D721Med (cell line): Measurements from ENCODE around the gene TMEM127.

Experiments used
- DNase-seq: peaks from one replicate; pipeline ENCODE4 v3.0.0; 2011; ENCODE audit warnings: low spot score; ENCODE audit not compliant: insufficient read length
- FAIRE-seq: peaks from 2 replicates; lab custom pipeline; 2011; peaks lifted over from hg19 to GRCh38; lab: Jason Lieb, UNC
- TF ChIP-seq, protein P1 (sequence below): IDR thresholded peaks from 2 replicates; pipeline ENCODE4 v1.5.1; 2012; ENCODE audit warnings: mild to moderate bottlenecking, control low read depth; ENCODE audit not compliant: insufficient read depth; ENCODE audit errors: missing control alignments

Gene TMEM127

DNA sequence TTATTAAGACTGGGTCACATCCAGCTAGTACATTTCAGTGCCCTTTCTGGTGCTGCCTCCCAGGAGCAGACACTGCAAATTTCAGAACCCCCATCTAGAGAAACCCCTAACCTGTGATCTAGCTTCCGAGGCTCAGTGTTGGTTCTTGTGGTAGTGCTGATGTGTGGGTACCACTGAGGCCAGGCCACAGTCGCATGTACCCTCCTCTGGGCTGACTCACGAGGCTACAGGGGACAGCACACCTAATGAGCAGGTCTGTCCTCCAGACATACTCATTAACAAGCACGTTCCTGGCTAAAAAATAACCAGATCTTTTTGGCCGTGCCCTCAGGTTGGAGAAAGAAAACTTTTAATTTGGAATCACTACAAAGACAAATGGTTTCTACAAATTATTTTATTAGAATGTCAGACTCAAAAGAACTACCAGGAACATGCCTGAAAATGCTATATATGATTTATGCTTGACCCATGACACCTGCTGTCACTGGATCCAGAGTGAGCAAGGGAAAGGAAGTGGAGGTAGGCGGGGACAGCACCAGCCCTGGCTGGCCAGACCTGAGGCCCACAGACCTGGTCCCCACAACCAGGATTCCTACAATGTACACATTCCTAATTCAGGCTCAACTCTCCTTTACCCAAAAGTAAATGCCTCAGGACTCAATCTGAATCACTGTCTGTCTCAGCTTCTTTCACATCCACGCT is 8.7 kb upstream of the TMEM127 start:
- TF ChIP-seq, protein P1, sequence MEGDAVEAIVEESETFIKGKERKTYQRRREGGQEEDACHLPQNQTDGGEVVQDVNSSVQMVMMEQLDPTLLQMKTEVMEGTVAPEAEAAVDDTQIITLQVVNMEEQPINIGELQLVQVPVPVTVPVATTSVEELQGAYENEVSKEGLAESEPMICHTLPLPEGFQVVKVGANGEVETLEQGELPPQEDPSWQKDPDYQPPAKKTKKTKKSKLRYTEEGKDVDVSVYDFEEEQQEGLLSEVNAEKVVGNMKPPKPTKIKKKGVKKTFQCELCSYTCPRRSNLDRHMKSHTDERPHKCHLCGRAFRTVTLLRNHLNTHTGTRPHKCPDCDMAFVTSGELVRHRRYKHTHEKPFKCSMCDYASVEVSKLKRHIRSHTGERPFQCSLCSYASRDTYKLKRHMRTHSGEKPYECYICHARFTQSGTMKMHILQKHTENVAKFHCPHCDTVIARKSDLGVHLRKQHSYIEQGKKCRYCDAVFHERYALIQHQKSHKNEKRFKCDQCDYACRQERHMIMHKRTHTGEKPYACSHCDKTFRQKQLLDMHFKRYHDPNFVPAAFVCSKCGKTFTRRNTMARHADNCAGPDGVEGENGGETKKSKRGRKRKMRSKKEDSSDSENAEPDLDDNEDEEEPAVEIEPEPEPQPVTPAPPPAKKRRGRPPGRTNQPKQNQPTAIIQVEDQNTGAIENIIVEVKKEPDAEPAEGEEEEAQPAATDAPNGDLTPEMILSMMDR: no peak
- FAIRE-seq: no peak
- no peak for DNase-seq

DNA sequence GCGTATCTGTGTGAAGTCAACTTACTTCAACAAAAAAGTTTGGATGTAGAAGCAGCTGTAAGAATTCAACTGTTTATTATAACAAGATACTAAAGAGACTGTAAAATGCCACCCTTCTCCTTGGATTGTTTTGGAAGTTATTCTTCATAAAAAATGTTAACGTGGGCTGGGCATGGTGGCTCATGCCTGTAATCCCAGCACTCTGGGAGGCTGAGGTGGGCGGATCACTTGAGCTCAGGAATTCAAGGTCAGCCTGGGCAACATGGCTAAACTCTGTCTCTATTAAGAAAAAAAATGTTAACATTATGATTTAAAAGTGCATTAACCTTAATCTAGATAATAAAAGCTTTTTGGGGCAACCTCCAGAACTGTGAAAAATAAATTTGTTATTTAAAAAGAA is 8.0 kb upstream of the TMEM127 start:
- TF ChIP-seq, protein P1: no peak
- FAIRE-seq: no peak
- no peak for DNase-seq

DNA sequence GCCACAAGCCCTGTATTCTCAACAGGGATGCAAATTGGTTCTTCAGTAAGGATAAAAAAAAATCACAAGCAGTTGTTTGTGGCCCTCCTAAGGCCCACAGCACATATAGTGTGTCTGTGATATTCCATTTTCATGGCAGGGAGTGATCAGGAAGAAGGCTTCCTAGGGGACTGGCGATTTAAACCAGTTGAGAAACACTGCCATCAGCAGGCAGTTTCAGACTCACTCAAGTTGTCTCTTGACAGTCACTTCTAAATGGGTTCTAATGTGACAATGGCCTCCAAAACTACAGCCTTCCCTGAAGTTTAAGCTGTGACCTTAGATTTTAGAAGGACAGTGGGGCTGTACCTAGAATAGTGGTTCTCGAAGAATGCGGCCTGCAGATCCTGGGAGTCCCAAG is 6.2 kb upstream of the TMEM127 start:
- no peak for FAIRE-seq
- TF ChIP-seq, protein P1: no peak
- no peak for DNase-seq

DNA sequence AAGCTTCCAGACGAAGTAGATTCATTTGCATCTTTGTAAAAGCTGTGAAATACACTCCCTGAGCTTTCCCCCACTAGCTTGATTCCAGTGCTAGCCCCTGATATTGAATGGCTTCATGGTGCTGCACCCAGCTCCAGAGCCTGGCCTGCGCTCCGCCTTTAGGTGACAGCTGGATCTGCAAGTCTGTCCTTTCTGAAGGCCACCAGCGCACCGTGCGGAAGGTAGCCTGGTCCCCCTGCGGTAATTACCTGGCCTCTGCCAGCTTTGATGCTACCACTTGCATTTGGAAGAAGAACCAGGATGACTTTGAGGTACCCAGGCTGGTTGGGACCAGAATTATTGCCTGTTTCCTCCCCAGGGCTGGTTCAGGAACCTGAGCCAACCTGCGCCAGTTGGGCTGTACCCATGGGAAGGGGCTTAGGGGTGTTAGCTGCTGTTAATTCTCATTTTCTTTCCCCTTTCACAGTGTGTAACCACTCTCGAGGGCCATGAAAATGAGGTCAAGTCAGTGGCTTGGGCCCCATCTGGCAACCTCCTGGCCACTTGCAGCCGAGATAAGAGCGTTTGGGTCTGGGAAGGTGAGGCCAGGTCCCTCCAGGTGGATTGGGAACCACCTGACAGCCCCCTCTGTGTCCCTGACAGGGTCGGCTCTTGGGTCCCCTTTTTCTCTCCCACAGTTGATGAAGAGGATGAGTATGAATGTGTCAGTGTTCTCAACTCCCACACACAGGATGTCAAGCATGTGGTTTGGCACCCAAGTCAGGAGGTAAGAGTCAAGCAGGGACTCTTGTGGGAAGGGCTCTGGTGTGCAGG is 1.6 kb upstream of the TMEM127 start:
- TF ChIP-seq, protein P1: peak; percentile 22
- FAIRE-seq: no peak
- DNase-seq: no peak

DNA sequence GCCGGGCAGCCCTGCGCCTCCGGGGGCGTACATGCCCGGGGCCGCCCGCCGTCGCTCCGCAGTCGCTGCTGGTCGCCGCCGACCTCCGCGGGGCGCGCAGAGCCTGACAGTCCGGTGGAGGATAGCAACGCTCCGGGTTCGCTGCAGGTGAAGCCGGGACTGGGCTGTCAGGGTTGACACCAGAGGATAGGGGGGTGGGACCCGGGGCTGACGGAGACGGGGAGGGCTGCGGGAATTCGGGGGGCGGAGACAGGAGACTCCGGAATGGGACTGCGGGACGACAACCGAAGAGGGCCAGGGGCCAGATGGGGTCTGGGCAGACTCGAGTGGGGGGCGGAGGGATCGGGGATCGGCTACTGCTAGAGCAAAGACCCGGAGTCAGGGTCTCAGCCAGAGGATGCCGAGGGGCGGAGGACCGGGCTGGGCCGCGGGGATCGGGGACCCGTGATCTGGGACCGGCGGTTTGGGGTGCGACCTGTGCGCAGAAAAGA is 403 bp downstream of the TMEM127 start:
- no peak for FAIRE-seq
- DNase-seq: peak; percentile 60
- TF ChIP-seq, protein P1: no peak

DNA sequence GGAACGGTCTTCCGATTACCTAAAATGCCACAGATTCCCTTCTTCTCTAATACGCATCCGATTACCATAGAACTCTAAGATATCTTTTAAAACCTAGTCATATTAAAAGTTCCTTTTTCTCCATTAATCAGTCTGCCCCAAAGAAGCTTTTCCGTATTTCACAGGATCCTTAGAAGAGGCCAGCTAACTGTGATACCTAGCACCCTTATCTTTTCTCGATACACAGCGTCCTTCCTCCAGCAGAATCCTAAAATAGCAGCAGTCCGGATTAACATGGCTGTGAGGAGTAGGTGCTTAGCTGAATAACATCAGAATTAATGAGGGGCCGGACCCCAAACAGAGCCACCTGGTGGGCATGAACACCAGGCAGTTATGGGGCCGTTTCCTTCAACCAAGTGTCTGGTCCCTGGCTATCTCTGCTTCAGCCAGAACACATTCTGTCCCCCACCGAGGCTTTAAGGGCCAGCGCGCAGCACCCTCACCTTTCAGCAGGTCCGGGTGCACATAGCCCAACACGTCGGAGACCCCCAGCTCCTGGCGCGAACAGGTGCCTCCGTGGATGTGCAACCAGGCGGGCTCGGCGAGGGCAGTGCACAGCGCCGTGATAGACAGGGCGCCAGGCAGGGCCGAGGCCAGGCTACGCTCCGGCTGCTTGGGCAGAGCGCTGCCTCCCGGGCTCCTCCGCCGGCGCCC is 995 bp downstream of the TMEM127 start:
- no peak for FAIRE-seq
- TF ChIP-seq, protein P1: peak; percentile 45
- DNase-seq: no peak
